Measurements from ENCODE around the gene DTWD2.

GRCh38 chr5:118883362-118883761 lies 105.0 kb downstream of the DTWD2 start:
- TF ChIP-seq, protein P1, sequence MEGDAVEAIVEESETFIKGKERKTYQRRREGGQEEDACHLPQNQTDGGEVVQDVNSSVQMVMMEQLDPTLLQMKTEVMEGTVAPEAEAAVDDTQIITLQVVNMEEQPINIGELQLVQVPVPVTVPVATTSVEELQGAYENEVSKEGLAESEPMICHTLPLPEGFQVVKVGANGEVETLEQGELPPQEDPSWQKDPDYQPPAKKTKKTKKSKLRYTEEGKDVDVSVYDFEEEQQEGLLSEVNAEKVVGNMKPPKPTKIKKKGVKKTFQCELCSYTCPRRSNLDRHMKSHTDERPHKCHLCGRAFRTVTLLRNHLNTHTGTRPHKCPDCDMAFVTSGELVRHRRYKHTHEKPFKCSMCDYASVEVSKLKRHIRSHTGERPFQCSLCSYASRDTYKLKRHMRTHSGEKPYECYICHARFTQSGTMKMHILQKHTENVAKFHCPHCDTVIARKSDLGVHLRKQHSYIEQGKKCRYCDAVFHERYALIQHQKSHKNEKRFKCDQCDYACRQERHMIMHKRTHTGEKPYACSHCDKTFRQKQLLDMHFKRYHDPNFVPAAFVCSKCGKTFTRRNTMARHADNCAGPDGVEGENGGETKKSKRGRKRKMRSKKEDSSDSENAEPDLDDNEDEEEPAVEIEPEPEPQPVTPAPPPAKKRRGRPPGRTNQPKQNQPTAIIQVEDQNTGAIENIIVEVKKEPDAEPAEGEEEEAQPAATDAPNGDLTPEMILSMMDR (conservative IDR thresholded peaks at IDR 0.05): no peak
- TF ChIP-seq EZH2 (IDR thresholded peaks at IDR 0.05; ENCODE audit: low read depth): no peak
